Measurements from ENCODE around the gene DPEP3.

DPEP3 gene

GRCh38 chr16:67948015-67948414 is 32.3 kb downstream of the DPEP3 start:
- no peaks in the 10 kb centered on the region for H3F3A ChIP-seq (ENCODE audit: insufficient read depth, low read length)
- H3K79me2 ChIP-seq (ENCODE audit: insufficient read depth, low read length), result no peaks in the 10 kb centered on the region
- H4K20me1 ChIP-seq (ENCODE audit: insufficient read depth, low read length), result no peaks in the 10 kb centered on the region
- no peaks in the 10 kb centered on the region for H3K9me3 ChIP-seq (ENCODE audit: low read length)
- no peaks in the 10 kb centered on the region for H3K27me3 ChIP-seq (ENCODE audit: insufficient read depth, low read length)
- no peak overlapping the region for H3K9ac ChIP-seq (ENCODE audit: low read length)
- H3K4me3 ChIP-seq (ENCODE audit: low read depth, low read length, poor library complexity, severe bottlenecking), result no peak overlapping the region
- H3K4me1 ChIP-seq (ENCODE audit: insufficient read depth, low read length, severe bottlenecking), result peaks cover 13% of the 10 kb centered on the region
- H2AFZ ChIP-seq (ENCODE audit: low read length), result no peak overlapping the region
- H3K27ac ChIP-seq (ENCODE audit: low read depth, low read length, poor library complexity, severe bottlenecking), result no peak overlapping the region
- no peak for TF ChIP-seq CTCF (IDR thresholded peaks at IDR 0.05; ENCODE audit: low read length)
- TF ChIP-seq EZH2 (IDR thresholded peaks at IDR 0.05; ENCODE audit: borderline replicate concordance, low read length), result no peak
- no peaks in the 10 kb centered on the region for H3K9me2 ChIP-seq (ENCODE audit: low read depth, low read length)
- no peak overlapping the region for H3K4me2 ChIP-seq (ENCODE audit: low read length)
- H3K36me3 ChIP-seq (ENCODE audit: insufficient read depth, low read length), result peaks cover 19% of the 10 kb centered on the region; the same call in 1 of the 2 replicates

- no peaks in the 10 kb centered on the region for H3K9me2 ChIP-seq (ENCODE audit: low read depth, low read length)
- no peaks in the 10 kb centered on the region for H3K79me2 ChIP-seq (ENCODE audit: insufficient read depth, low read length)
- H3K36me3 ChIP-seq (ENCODE audit: insufficient read depth, low read length), result peaks cover 17% of the 10 kb centered on the region; the same call in 1 of the 2 replicates
- H3K4me2 ChIP-seq (ENCODE audit: low read length), result no peak overlapping the region
- no peak overlapping the region for H3K9ac ChIP-seq (ENCODE audit: low read length)
- no peak overlapping the region for H3K27ac ChIP-seq (ENCODE audit: low read depth, low read length, poor library complexity, severe bottlenecking)
- no peaks in the 10 kb centered on the region for H3F3A ChIP-seq (ENCODE audit: insufficient read depth, low read length)
- no peaks in the 10 kb centered on the region for H4K20me1 ChIP-seq (ENCODE audit: insufficient read depth, low read length)
- TF ChIP-seq CTCF (IDR thresholded peaks at IDR 0.05; ENCODE audit: low read length) (no peak), EZH2 (IDR thresholded peaks at IDR 0.05; ENCODE audit: borderline replicate concordance, low read length) (no peak)
- no peak overlapping the region for H2AFZ ChIP-seq (ENCODE audit: low read length)
- H3K4me1 ChIP-seq (ENCODE audit: insufficient read depth, low read length, severe bottlenecking), result peaks cover 15% of the 10 kb centered on the region
- H3K27me3 ChIP-seq (ENCODE audit: insufficient read depth, low read length), result no peaks in the 10 kb centered on the region
- H3K4me3 ChIP-seq (ENCODE audit: low read depth, low read length, poor library complexity, severe bottlenecking), result no peak overlapping the region
- no peaks in the 10 kb centered on the region for H3K9me3 ChIP-seq (ENCODE audit: low read length)
Observed at GRCh38 chr16:67946966-67947558, 33.2 kb downstream of the DPEP3 start.

GRCh38 chr16:67946128-67946569 is 34.1 kb downstream of the DPEP3 start:
- no peaks in the 10 kb centered on the region for H3F3A ChIP-seq (ENCODE audit: insufficient read depth, low read length)
- no peaks in the 10 kb centered on the region for H3K9me2 ChIP-seq (ENCODE audit: low read depth, low read length)
- no peak overlapping the region for H3K9ac ChIP-seq (ENCODE audit: low read length)
- no peak overlapping the region for H2AFZ ChIP-seq (ENCODE audit: low read length)
- H3K4me1 ChIP-seq (ENCODE audit: insufficient read depth, low read length, severe bottlenecking), result peaks cover 22% of the 10 kb centered on the region
- H3K9me3 ChIP-seq (ENCODE audit: low read length), result no peaks in the 10 kb centered on the region
- H3K27me3 ChIP-seq (ENCODE audit: insufficient read depth, low read length), result no peaks in the 10 kb centered on the region
- no peak for TF ChIP-seq EZH2 (IDR thresholded peaks at IDR 0.05; ENCODE audit: borderline replicate concordance, low read length)
- no peak for TF ChIP-seq CTCF (IDR thresholded peaks at IDR 0.05; ENCODE audit: low read length)
- peaks cover 14% of the 10 kb centered on the region; the same call in 1 of the 2 replicates for H3K36me3 ChIP-seq (ENCODE audit: insufficient read depth, low read length)
- H3K4me2 ChIP-seq (ENCODE audit: low read length), result no peak overlapping the region
- no peaks in the 10 kb centered on the region for H3K79me2 ChIP-seq (ENCODE audit: insufficient read depth, low read length)
- no peak overlapping the region for H3K4me3 ChIP-seq (ENCODE audit: low read depth, low read length, poor library complexity, severe bottlenecking)
- H3K27ac ChIP-seq (ENCODE audit: low read depth, low read length, poor library complexity, severe bottlenecking), result no peak overlapping the region
- no peaks in the 10 kb centered on the region for H4K20me1 ChIP-seq (ENCODE audit: insufficient read depth, low read length)

Data from OCI-LY1 (cell line).